Measurements from ENCODE around the gene CHSY1. TPM values are rescaled to one million over a fixed set of nuclear protein-coding genes. Genes with fewer than 3 reads are reported as not detected.
"Not testable (repeated sequence)": the region's sequence is repeated elsewhere in the genome, so short reads cannot be mapped to it uniquely, and the experiment has no call there.

CHSY1 gene
- total RNA-seq, 2 experiments from 2014 or later: 34.8 to 36.3 TPM

- H3K27ac Mint-ChIP-seq: no peak overlapping the region
- ChIA-PET CTCF (no interaction called here), POLR2A (no interaction called here)
- H3K4me1 Mint-ChIP-seq (ENCODE audit: low read depth): peaks cover 20% of the 10 kb centered on the region
- H3K4me3 Mint-ChIP-seq: no peak overlapping the region
- H3K36me3 Mint-ChIP-seq: no peaks in the 10 kb centered on the region
- DNase-seq: no peak
- peaks cover 5% of the 10 kb centered on the region for H3K9me3 Mint-ChIP-seq
- H3K27me3 Mint-ChIP-seq: peaks cover 7% of the 10 kb centered on the region
- intact Hi-C loops (cut with micrococcal nuclease): no loop called here
Observed at GRCh38 chr15:101133751-101134261, 118.0 kb downstream of the CHSY1 start.

- Mint-ChIP-seq H3K4me3 (no peak overlapping the region), H3K4me1 (ENCODE audit: low read depth) (peaks cover 26% of the 10 kb centered on the region), H3K27me3 (peaks cover 7% of the 10 kb centered on the region), H3K36me3 (no peaks in the 10 kb centered on the region), H3K9me3 (peaks cover 5% of the 10 kb centered on the region), H3K27ac (no peak overlapping the region)
- ChIA-PET POLR2A (no interaction called here), CTCF (no interaction called here)
- intact Hi-C loops (cut with micrococcal nuclease): no loop called here
- DNase-seq: no peak
Observed at GRCh38 chr15:101133181-101133460, 118.7 kb downstream of the CHSY1 start.

GRCh38 chr15:101132390-101133180 is 119.3 kb downstream of the CHSY1 start:
- intact Hi-C loops (cut with micrococcal nuclease): no loop called here
- POLR2A ChIA-PET: no interaction called here
- Mint-ChIP-seq H3K4me1 (ENCODE audit: low read depth) (peaks cover 30% of the 10 kb centered on the region), H3K4me3 (no peak overlapping the region), H3K36me3 (no peaks in the 10 kb centered on the region), H3K9me3 (peaks cover 5% of the 10 kb centered on the region), H3K27me3 (peaks cover 7% of the 10 kb centered on the region), H3K27ac (no peak overlapping the region)
- CTCF ChIA-PET: no interaction called here
- DNase-seq: no peak

GRCh38 chr15:101131489-101132389 is 120.1 kb downstream of the CHSY1 start:
- Mint-ChIP-seq H3K4me1 (ENCODE audit: low read depth) (peaks cover 30% of the 10 kb centered on the region), H3K9me3 (peaks cover 5% of the 10 kb centered on the region), H3K4me3 (no peak overlapping the region), H3K27ac (no peak overlapping the region), H3K27me3 (peaks cover 4% of the 10 kb centered on the region), H3K36me3 (no peaks in the 10 kb centered on the region)
- intact Hi-C loops (cut with micrococcal nuclease): no loop called here
- ChIA-PET POLR2A (no interaction called here), CTCF (no interaction called here)
- no peak for DNase-seq

- POLR2A ChIA-PET: no interaction called here
- intact Hi-C loops (cut with micrococcal nuclease): loop anchor here (5.0 kb wide), 1 partner anchor 528 kb away; the partner anchor contains the start of genes ASB7 and LINS1
- peaks cover 5% of the 10 kb centered on the region for H3K9me3 Mint-ChIP-seq
- H3K36me3 Mint-ChIP-seq: no peaks in the 10 kb centered on the region
- H3K27me3 Mint-ChIP-seq: peaks cover 4% of the 10 kb centered on the region
- H3K4me1 Mint-ChIP-seq (ENCODE audit: low read depth): peaks cover 33% of the 10 kb centered on the region
- CTCF ChIA-PET: no interaction called here
- H3K27ac Mint-ChIP-seq: no peak overlapping the region
- H3K4me3 Mint-ChIP-seq: no peak overlapping the region
- DNase-seq: no peak
Observed at GRCh38 chr15:101129851-101130380, 121.9 kb downstream of the CHSY1 start.

- Mint-ChIP-seq H3K27ac (peak overlapping the region; percentile 91), H3K36me3 (no peaks in the 10 kb centered on the region), H3K4me3 (no peak overlapping the region), H3K27me3 (peaks cover 4% of the 10 kb centered on the region), H3K4me1 (ENCODE audit: low read depth) (peaks cover 46% of the 10 kb centered on the region), H3K9me3 (no peaks in the 10 kb centered on the region)
- intact Hi-C loops (cut with micrococcal nuclease): loop anchor here (5.0 kb wide), 1 partner anchor 526 kb away; the partner anchor contains the start of genes ASB7 and LINS1
- ChIA-PET CTCF (interaction anchor here (1.3 kb wide), 1 partner anchor 129 kb away, joined by 4 read pairs; no protein-coding TSS in a partner anchor), POLR2A (interaction anchor here (0.9 kb wide), 1 partner anchor 77 kb away, joined by 3 read pairs; no protein-coding TSS in a partner anchor)
- no peak for DNase-seq
Observed at GRCh38 chr15:101128221-101129015, 123.4 kb downstream of the CHSY1 start.

- peaks cover 50% of the 10 kb centered on the region for H3K4me1 Mint-ChIP-seq (ENCODE audit: low read depth)
- no peaks in the 10 kb centered on the region for H3K36me3 Mint-ChIP-seq
- POLR2A ChIA-PET: interaction anchor here (1.4 to 1.6 kb wide), 3 partner anchors 61 to 124 kb away, joined by 4 to 8 read pairs (median 5); partner anchors contain the start of gene CHSY1
Observed at GRCh38 chr15:101127506-101128076, 124.3 kb downstream of the CHSY1 start.

GRCh38 chr15:101126618-101127505 is 125.0 kb downstream of the CHSY1 start:
- POLR2A ChIA-PET: interaction anchor here (1.0 to 1.6 kb wide), 4 partner anchors 59 to 125 kb away, joined by 3 to 8 read pairs (median 4); partner anchors contain the start of gene CHSY1
- intact Hi-C loops (cut with micrococcal nuclease): loop anchor here (1.0 to 5.0 kb wide), 7 partner anchors 34 to 525 kb away; partner anchors contain the start of genes ASB7 and LINS1
- Mint-ChIP-seq H3K9me3 (no peaks in the 10 kb centered on the region), H3K4me1 (ENCODE audit: low read depth) (peaks cover 54% of the 10 kb centered on the region), H3K36me3 (no peaks in the 10 kb centered on the region), H3K27ac (peak overlapping the region; percentile 91), H3K27me3 (peaks cover 4% of the 10 kb centered on the region), H3K4me3 (peak overlapping the region; percentile 53)
- peak; percentile 36 for DNase-seq
- CTCF ChIA-PET: interaction anchor here (1.0 to 1.8 kb wide), 5 partner anchors 42 to 131 kb away, joined by 3 to 7 read pairs (median 4); no protein-coding TSS in a partner anchor

More at GRCh38 chr15:101127506-101128076, 124.3 kb downstream of the CHSY1 start:
- intact Hi-C loops (cut with micrococcal nuclease): loop anchor here (1.0 to 5.0 kb wide), 7 partner anchors 34 to 525 kb away; partner anchors contain the start of genes ASB7 and LINS1
- H3K27me3 Mint-ChIP-seq: peaks cover 4% of the 10 kb centered on the region
- CTCF ChIA-PET: interaction anchor here (1.3 kb wide), 2 partner anchors 41 to 130 kb away, joined by 4 read pairs; no protein-coding TSS in a partner anchor
- H3K9me3 Mint-ChIP-seq: no peaks in the 10 kb centered on the region
- peak overlapping the region; percentile 91 for H3K27ac Mint-ChIP-seq
- DNase-seq: peak; percentile 67
- peak overlapping the region; percentile 53 for H3K4me3 Mint-ChIP-seq

- CTCF ChIA-PET: interaction anchor here (1.0 to 1.8 kb wide), 4 partner anchors 43 to 131 kb away, joined by 3 to 7 read pairs (median 4); no protein-coding TSS in a partner anchor
- H3K4me1 Mint-ChIP-seq (ENCODE audit: low read depth): peaks cover 54% of the 10 kb centered on the region
- not testable (repeated sequence) for DNase-seq, H3K4me3 Mint-ChIP-seq, H3K27ac Mint-ChIP-seq, H3K27me3 Mint-ChIP-seq, H3K9me3 Mint-ChIP-seq, H3K36me3 Mint-ChIP-seq
- POLR2A ChIA-PET: interaction anchor here (1.0 to 1.6 kb wide), 4 partner anchors 59 to 126 kb away, joined by 3 to 8 read pairs (median 4); partner anchors contain the start of gene CHSY1
- intact Hi-C loops (cut with micrococcal nuclease): loop anchor here (2.0 to 5.0 kb wide), 2 partner anchors 121 to 524 kb away; partner anchors contain the start of genes ASB7 and LINS1
Observed at GRCh38 chr15:101125881-101126428, 125.9 kb downstream of the CHSY1 start.

Measured in activated CD4-positive, alpha-beta memory T cell treated with anti-CD3 and anti-CD28 coated beads for 36 hours (primary cell).